GM18868 (cell line): Measurements from ENCODE around the gene DNAH2.
"Not testable (repeated sequence)": the region's sequence is repeated elsewhere in the genome, so short reads cannot be mapped to it uniquely, and the experiment has no call there.

Experiments
- ATAC-seq: cut with Tn5 transposase; IDR thresholded peaks from one replicate; pipeline ENCODE4 v1.9.1; 2021; ENCODE audit warnings: mild to moderate bottlenecking, moderate library complexity; ENCODE audit not compliant: unreplicated experiment

DNAH2 gene

GRCh38 chr17:7769854-7770253 lies 52.3 kb downstream of the DNAH2 start:
- ATAC-seq, result no peak

GRCh38 chr17:7774055-7774521 lies 56.5 kb downstream of the DNAH2 start:
- no peak for ATAC-seq

DNA sequence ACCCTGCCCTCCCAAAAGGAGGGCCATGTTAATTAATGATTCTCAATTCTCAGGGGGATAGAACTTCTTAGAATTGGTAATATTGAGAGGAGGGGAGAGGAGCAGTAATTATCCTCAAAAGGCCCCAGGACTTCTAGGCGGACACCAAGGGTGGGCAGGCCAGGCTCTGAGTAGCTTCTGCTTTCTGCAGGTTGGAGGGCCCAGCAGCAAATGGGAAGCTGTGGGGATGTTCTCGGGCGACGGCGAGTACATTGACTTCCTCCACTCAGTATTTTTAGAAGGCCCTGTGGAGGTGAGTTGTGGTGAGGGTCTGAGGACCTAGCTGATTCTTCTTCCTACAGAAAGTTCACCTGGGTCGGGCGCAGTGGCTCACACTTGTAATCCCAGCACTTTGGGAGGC lies 57.5 kb downstream of the DNAH2 start:
- no peak for ATAC-seq

GRCh38 chr17:7777017-7777416 lies 59.5 kb downstream of the DNAH2 start:
- no peak for ATAC-seq

- no peak for ATAC-seq
These were observed 63.2 kb downstream of the DNAH2 start for GRCh38 chr17:7780736-7781135.

DNA sequence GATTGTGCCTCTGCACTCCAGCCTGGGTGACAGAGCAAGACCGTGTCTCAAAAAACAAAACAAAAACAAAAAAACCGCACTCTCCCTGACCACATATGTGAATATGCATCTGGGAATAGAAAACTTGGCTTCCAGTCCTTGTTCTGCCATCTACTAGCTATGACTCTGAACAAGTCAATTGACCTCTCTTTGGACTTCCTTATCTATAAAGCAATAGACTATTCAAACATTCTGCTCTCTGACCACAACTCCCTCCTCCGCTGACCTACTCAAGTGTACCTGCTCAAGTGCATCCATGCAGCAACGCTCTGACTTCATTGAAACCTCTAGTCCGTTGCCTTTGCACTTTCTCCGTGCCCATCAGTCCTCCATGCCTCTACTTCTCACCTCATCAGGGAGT lies 63.9 kb downstream of the DNAH2 start:
- no peak for ATAC-seq

DNA sequence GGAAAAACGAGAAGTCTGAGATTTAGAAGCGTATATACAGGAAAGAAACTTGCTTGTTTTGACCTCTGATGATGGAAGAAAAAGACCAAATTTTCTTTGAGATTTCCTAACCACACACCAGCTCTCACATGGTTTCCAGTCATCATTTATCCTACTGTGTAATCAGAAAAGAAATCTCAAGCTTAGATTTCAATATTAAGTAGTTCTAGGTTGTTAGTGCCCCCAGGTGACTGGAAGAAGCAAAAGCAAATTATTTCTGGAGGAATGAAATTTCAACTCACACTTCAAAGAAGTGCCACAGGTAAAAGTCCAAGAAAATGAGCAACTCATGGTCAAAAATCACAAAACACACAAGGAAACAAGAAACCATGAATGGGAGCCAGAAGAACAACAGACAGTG lies 64.7 kb downstream of the DNAH2 start:
- no peak for ATAC-seq

- no peak for ATAC-seq
These were observed 69.3 kb downstream of the DNAH2 start for GRCh38 chr17:7786866-7787265.

DNA sequence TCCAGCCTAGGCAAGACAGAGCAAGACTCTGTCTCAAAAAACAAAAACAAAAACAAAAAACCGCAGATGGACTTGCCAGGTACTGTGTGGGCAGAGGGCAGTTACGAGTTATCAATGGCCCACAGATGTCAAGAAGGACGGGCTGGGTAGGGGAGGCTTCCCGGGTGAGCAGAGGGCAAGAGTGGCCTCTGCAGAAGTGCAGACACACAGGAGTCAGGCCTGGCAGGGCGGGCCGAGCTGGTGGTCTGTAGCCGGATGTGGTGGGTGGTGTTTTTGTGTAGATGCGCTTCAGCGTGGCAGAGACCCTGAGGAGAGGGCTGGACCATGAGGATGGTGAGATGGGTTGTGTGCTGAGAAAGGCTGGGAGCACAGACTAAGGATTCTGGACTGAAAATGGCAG lies 71.6 kb downstream of the DNAH2 start:
- no peak for ATAC-seq

DNA sequence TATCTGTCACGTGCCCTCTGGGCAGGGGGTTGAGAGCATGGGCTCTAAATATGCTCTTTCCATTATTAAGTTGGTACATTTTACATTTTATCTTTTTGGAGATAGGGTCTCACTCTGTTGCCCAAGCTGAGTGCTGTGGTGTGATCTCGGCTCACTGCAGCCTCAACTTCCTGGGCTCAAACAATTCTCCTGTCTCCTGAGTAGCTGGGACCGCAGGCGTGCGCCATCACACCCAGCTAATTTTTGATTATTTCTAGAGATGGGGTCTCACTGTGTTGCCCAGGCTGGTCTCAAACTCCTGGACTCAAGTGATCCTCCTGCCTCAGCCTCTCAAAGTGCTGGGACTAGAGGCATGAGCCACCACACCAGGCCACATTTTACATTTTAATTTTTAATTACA lies 72.6 kb downstream of the DNAH2 start:
- no peak for ATAC-seq

DNA sequence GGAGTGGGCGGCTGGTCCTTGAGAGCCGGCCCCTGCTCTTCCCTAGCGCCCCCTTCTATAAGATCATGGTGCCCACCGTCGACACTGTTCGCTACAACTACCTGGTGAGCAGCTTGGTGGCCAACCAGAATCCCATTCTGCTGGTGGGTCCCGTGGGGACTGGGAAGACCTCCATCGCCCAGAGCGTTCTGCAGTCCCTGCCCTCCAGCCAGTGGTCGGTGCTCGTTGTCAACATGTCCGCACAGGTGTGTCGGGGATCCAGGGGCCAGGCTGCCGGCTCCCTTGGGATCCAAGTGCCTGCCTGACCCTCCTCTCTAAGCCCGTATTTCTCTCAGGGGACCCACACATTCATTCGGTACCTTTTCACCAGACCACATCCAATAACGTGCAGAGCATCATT lies 75.1 kb downstream of the DNAH2 start:
- ATAC-seq, result no peak

GRCh38 chr17:7794075-7794663 lies 76.6 kb downstream of the DNAH2 start:
- ATAC-seq, result no peak

GRCh38 chr17:7797976-7798375 lies 80.4 kb downstream of the DNAH2 start:
- no peak for ATAC-seq

GRCh38 chr17:7798839-7799238 lies 81.3 kb downstream of the DNAH2 start:
- ATAC-seq, result no peak

GRCh38 chr17:7803981-7804380 lies 86.4 kb downstream of the DNAH2 start:
- ATAC-seq, result no peak

GRCh38 chr17:7806587-7806986 lies 89.0 kb downstream of the DNAH2 start:
- ATAC-seq, result no peak

- no peak for ATAC-seq
These were observed 89.7 kb downstream of the DNAH2 start for GRCh38 chr17:7807206-7807605.

DNA sequence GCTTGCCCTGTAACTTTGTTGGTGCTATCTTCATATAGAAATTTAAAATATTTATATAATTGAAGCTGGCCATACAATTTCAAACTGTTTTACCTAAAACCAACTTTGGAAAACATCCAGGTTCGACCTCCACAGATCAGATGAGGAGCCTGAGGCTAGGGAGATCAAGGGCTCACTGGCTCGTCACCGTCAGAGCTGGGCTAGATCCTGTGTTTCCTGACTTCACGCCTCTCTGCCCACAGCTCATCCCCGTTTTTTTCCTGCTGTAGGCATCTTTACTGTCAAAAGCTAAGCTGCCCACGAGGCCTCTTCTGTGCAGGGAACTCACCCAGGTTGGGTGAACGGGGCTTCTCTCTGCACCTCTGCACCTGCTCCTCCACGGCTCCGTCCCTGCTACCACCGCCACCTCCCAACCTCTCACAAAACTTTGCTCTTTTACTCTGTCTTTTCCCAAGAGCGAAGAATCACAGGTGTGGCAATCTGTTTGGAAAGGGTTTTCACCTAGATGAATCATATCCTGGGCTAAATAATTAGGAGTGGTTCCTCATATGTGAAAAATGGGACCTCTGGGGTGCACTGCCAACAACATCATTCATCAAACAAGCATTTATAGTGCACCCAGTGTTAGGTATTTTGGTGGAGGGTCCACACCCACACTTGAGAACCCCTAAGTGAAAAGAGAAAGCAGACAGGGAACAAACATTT lies 91.7 kb downstream of the DNAH2 start:
- ATAC-seq, result no peak

GRCh38 chr17:7809791-7810343 lies 92.3 kb downstream of the DNAH2 start:
- ATAC-seq, result not testable (repeated sequence)

DNA sequence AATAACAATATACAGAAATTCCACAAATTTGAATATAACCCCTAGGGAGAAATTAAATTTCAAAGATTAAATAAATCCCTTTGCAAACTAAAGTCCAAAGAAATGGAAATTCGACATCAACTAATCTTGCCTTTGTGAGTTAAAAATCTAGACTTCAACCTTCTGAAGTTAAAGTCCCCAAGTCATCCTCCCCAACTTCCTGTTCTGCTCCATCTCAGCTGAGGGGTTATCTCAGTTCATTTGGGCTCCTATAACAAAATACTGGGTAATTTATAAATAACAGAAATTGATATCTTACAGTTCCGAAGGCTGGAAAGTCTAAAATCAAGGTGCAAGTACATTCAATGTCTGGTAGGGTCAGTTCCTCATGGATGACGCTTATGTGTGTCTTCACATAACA lies 93.7 kb downstream of the DNAH2 start:
- ATAC-seq, result no peak

DNA sequence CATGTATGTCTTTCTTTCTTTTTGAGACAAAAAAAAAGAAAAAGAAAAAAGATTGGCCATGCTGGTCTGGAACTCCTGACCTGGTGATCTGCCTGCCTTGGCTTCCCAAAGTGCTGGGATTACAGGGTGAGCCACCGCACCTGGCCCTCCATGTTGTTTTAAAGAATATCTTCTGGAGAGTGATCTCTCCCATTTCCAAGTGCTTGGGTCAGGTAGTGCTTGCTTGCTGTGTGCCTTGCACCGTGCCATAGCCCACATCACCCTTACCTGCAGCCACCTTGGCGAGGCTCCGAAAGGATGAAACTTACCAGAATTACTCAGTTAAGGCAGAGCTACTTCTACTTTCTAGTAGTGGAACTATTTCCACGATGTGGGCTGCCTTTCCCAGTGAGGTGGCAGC lies 97.4 kb downstream of the DNAH2 start:
- ATAC-seq, result no peak

- ATAC-seq, result no peak
These were observed 99.5 kb downstream of the DNAH2 start for GRCh38 chr17:7816926-7817642.
